Lung (tissue), 12 donors: ENCODE measurements around the gene PKN2. TPM values are rescaled to one million over a fixed set of nuclear protein-coding genes. Genes with fewer than 3 reads are reported as not detected.

Experiments
- ATAC-seq: fragments of 200-7000 bp; cut with Tn5 transposase; one replicate; pipeline ENCODE4 v1.9.1; 2020; ENCODE audit warnings: moderate number of reproducible peaks; ENCODE audit not compliant: insufficient read depth, low FRiP score
- DNase-seq, 3 donors: peaks; one replicate each; pipeline ENCODE4 v3.0.0-alpha.2; 2013 to 2017
- H3K27ac ChIP-seq, 2 donors: one replicate each; pipeline ENCODE4 v1.5.1; 2013; ENCODE audit warnings: mild to moderate bottlenecking in 2 of 2, moderate library complexity in 2 of 2, control low read depth in 1 of 2, inconsistent platforms in 1 of 2, low read depth in 1 of 2, low read length in 1 of 2
- H3K27me3 ChIP-seq, 3 donors: one replicate each; pipeline ENCODE4 v1.5.1; 2013; ENCODE audit warnings: low read length in 2 of 3; ENCODE audit not compliant: control insufficient read depth in 3 of 3, insufficient read depth in 3 of 3
- H3K36me3 ChIP-seq, 4 donors: one replicate each; pipeline ENCODE4 v1.5.1; 2013; ENCODE audit warnings: low read length in 4 of 4, mild to moderate bottlenecking in 1 of 4, moderate library complexity in 1 of 4; ENCODE audit not compliant: control insufficient read depth in 4 of 4, insufficient read depth in 4 of 4
- H3K4me1 ChIP-seq, 5 donors: one replicate each; pipeline ENCODE4 v1.5.1; 2013; ENCODE audit warnings: low read length in 5 of 5, mild to moderate bottlenecking in 2 of 5, moderate library complexity in 1 of 5; ENCODE audit not compliant: control insufficient read depth in 5 of 5, insufficient read depth in 5 of 5
- H3K4me3 ChIP-seq: one replicate; pipeline ENCODE4 v1.5.1; 2013; ENCODE audit warnings: mild to moderate bottlenecking, control low read depth, moderate library complexity
- H3K9ac ChIP-seq, 2 donors: one replicate each; pipeline ENCODE4 v1.5.1; 2013; ENCODE audit warnings: low read length in 2 of 2, control low read depth in 1 of 2; ENCODE audit not compliant: insufficient read depth in 1 of 2
- H3K9me3 ChIP-seq, 4 donors: one replicate each; pipeline ENCODE4 v1.5.1; 2013; ENCODE audit warnings: low read length in 3 of 4, mild to moderate bottlenecking in 1 of 4, moderate library complexity in 1 of 4; ENCODE audit not compliant: control insufficient read depth in 4 of 4, insufficient read depth in 3 of 4
- CTCF ChIP-seq: IDR thresholded peaks from 2 replicates; pipeline ENCODE4 v1.5.1; 2012; ENCODE audit warnings: mild to moderate bottlenecking; ENCODE audit errors: control extremely low read depth, extremely low read depth
- WGBS, 2 donors: extraction: QIAGEN DNeasy Blood & Tissue Kit; methylation state at CpG; one replicate each; pipeline ENCODE4 v1.1.7; 2013; 5-methylcytosine and 5-hydroxymethylcytosine counted together
- polyA plus RNA-seq, 2 donors: library from polyadenylated mRNA; stranded (reverse); fragments of 200-250 nt; gene quantifications; one replicate each; pipeline ENCODE4 v1.2.1, GENCODE V29; 2013
- total RNA-seq, 2 donors: library from RNA; depleted of rRNA in 1 of 2; stranded (reverse); fragments of >200 nt in 1 of 2; gene quantifications; one replicate each; pipeline ENCODE4 v1.2.1, GENCODE V29; 2014 to 2021
- donor health status: control.
- donor health status: control.
- donor health status: Bipolar disorder and iron deficiency.
- donor health status: healthy.
- donor health status: DM: yes; HTN: yes; CAD: no.

Gene PKN2
- total and polyA plus RNA-seq, 4 donors: 9.5 to 130 (median 24.8) TPM

GRCh38 chr1:88647749-88648415 lies 36.2 kb upstream of the PKN2 start:
- H3K4me1 ChIP-seq: peaks cover 0 to 22% (median 4%) of the 10 kb centered on the region in 5 donors
- H3K9ac ChIP-seq: no peak overlapping the region
- H3K27ac ChIP-seq: no peak overlapping the region
- TF ChIP-seq CTCF: no peak
- WGBS, 2 donors: 87 to 96% methylated on average over 6 of the region's 6 CpGs
- H3K27me3 ChIP-seq: no peaks in the 10 kb centered on the region
- DNase-seq: peak in 1 of 3 donors; percentile 11
- H3K36me3 ChIP-seq: no peaks in the 10 kb centered on the region
- no peak overlapping the region for H3K4me3 ChIP-seq
- no peak for ATAC-seq
- H3K9me3 ChIP-seq: no peaks in the 10 kb centered on the region

GRCh38 chr1:88648706-88649105 lies 35.4 kb upstream of the PKN2 start:
- Histone ChIP-seq H3K4me1 (peaks cover 0 to 22% (median 4%) of the 10 kb centered on the region in 5 donors), H3K4me3 (no peak overlapping the region), H3K36me3 (no peaks in the 10 kb centered on the region), H3K9me3 (no peaks in the 10 kb centered on the region), H3K27me3 (no peaks in the 10 kb centered on the region), H3K27ac (no peak overlapping the region), H3K9ac (no peak overlapping the region)
- no peak for ATAC-seq
- WGBS, 2 donors: 68 to 75% methylated on average over 2 of the region's 2 CpGs
- no peak for TF ChIP-seq CTCF
- no peak for DNase-seq

GRCh38 chr1:88649932-88650331 lies 34.1 kb upstream of the PKN2 start:
- H3K4me3 ChIP-seq: no peak overlapping the region
- ATAC-seq: no peak
- H3K36me3 ChIP-seq: no peaks in the 10 kb centered on the region
- no peak for DNase-seq
- no peak overlapping the region for H3K9ac ChIP-seq
- peaks cover 0 to 22% (median 4%) of the 10 kb centered on the region in 5 donors for H3K4me1 ChIP-seq
- 83 to 96% methylated on average over 1 of the region's 1 CpG for WGBS, 2 donors
- TF ChIP-seq CTCF: no peak
- H3K9me3 ChIP-seq: no peaks in the 10 kb centered on the region
- H3K27ac ChIP-seq: no peak overlapping the region
- H3K27me3 ChIP-seq: no peaks in the 10 kb centered on the region
